ENCODE results near the gene MLEC. TPM values are rescaled to one million over a fixed set of nuclear protein-coding genes. Genes with fewer than 3 reads are reported as not detected.
A peak's percentile ranks its signal among the peaks of the same experiment; 100 is the strongest.

Gene MLEC
- total and polyA plus RNA-seq, 2 of the 13 experiments (the other 11 are each of a cell fraction or from before 2014, with no cell fraction given): 49.8 to 156 TPM

GRCh38 chr12:120640861-120641833 lies 45.8 kb upstream of the MLEC start (continued):
- TF ChIP-seq, protein P1, sequence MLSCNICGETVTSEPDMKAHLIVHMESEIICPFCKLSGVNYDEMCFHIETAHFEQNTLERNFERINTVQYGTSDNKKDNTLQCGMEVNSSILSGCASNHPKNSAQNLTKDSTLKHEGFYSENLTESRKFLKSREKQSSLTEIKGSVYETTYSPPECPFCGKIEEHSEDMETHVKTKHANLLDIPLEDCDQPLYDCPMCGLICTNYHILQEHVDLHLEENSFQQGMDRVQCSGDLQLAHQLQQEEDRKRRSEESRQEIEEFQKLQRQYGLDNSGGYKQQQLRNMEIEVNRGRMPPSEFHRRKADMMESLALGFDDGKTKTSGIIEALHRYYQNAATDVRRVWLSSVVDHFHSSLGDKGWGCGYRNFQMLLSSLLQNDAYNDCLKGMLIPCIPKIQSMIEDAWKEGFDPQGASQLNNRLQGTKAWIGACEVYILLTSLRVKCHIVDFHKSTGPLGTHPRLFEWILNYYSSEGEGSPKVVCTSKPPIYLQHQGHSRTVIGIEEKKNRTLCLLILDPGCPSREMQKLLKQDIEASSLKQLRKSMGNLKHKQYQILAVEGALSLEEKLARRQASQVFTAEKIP (CRISPR knock-in tag; IDR thresholded peaks at IDR 0.05; ENCODE audit: borderline replicate concordance): no peak
- TF ChIP-seq ZFP91 (CRISPR knock-in tag; IDR thresholded peaks at IDR 0.05; ENCODE audit: borderline replicate concordance) (no peak), ZNF567 (CRISPR knock-in tag; IDR thresholded peaks at IDR 0.05; ENCODE audit: borderline replicate concordance) (no peak), HCFC1 (IDR thresholded peaks at IDR 0.05; ENCODE audit: low read depth, low read length) (no peak), RBFOX2 (IDR thresholded peaks at IDR 0.05; ENCODE audit: low read depth, low read length) (no peak), ZNF563 (CRISPR knock-in tag; IDR thresholded peaks at IDR 0.05) (peak; percentile 75; the same call in 1 of the 2 replicates), GATAD2A (CRISPR knock-in tag; IDR thresholded peaks at IDR 0.05) (no peak), ZNF883 (CRISPR knock-in tag; IDR thresholded peaks at IDR 0.05; ENCODE audit: not compliant biosample characterization) (no peak), TEAD3 (CRISPR knock-in tag; optimal IDR thresholded peaks at IDR 0.05; ENCODE audit: borderline replicate concordance) (no peak), MBNL3 (CRISPR knock-in tag; conservative IDR thresholded peaks at IDR 0.05) (no peak), ZNF20 (CRISPR knock-in tag; IDR thresholded peaks at IDR 0.05) (no peak), ZNF678 (CRISPR knock-in tag; IDR thresholded peaks at IDR 0.05) (no peak), GPBP1L1 (CRISPR knock-in tag; IDR thresholded peaks at IDR 0.05) (no peak), BRD4 (CRISPR knock-in tag; IDR thresholded peaks at IDR 0.05) (no peak), ZNF670 (CRISPR knock-in tag; IDR thresholded peaks at IDR 0.05; ENCODE audit: borderline replicate concordance) (no peak)
- TF ChIP-seq, protein P2, sequence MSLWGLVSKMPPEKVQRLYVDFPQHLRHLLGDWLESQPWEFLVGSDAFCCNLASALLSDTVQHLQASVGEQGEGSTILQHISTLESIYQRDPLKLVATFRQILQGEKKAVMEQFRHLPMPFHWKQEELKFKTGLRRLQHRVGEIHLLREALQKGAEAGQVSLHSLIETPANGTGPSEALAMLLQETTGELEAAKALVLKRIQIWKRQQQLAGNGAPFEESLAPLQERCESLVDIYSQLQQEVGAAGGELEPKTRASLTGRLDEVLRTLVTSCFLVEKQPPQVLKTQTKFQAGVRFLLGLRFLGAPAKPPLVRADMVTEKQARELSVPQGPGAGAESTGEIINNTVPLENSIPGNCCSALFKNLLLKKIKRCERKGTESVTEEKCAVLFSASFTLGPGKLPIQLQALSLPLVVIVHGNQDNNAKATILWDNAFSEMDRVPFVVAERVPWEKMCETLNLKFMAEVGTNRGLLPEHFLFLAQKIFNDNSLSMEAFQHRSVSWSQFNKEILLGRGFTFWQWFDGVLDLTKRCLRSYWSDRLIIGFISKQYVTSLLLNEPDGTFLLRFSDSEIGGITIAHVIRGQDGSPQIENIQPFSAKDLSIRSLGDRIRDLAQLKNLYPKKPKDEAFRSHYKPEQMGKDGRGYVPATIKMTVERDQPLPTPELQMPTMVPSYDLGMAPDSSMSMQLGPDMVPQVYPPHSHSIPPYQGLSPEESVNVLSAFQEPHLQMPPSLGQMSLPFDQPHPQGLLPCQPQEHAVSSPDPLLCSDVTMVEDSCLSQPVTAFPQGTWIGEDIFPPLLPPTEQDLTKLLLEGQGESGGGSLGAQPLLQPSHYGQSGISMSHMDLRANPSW (CRISPR knock-in tag; IDR thresholded peaks at IDR 0.05; ENCODE audit: borderline replicate concordance): no peak
- TF ChIP-seq, protein P3, sequence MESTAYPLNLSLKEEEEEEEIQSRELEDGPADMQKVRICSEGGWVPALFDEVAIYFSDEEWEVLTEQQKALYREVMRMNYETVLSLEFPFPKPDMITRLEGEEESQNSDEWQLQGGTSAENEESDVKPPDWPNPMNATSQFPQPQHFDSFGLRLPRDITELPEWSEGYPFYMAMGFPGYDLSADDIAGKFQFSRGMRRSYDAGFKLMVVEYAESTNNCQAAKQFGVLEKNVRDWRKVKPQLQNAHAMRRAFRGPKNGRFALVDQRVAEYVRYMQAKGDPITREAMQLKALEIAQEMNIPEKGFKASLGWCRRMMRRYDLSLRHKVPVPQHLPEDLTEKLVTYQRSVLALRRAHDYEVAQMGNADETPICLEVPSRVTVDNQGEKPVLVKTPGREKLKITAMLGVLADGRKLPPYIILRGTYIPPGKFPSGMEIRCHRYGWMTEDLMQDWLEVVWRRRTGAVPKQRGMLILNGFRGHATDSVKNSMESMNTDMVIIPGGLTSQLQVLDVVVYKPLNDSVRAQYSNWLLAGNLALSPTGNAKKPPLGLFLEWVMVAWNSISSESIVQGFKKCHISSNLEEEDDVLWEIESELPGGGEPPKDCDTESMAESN (CRISPR knock-in tag; conservative IDR thresholded peaks at IDR 0.05): no peak
